ENCODE data around the gene SYCN. TPM values are rescaled to one million over a fixed set of nuclear protein-coding genes. Genes with fewer than 3 reads are reported as not detected.

SYCN gene
- total RNA-seq, 1 donor from 2014 or later = not detected

DNA sequence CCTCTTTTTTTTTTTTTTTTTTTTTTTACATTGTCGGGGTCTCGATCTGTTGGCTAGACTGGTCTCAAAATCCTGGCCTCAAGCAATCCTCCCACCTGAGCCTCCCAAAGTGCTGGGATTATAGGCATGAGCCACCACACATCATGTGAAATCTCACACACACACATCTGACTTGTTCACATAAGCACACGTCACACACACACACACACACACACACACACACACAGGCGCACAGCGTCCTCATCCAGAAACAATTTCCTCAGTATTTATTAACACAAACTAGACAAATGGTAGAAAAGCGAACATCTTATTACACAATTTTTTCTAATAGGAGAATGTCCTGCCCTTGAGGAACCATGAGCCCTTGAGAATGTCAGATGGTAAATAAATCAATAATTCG, 5.1 kb upstream of the SYCN start:
- H3K9me3 Mint-ChIP-seq (ENCODE audit: unreplicated experiment) = no peaks in the 10 kb centered on the region
- no peak for DNase-seq
- H3K4me3 Mint-ChIP-seq (ENCODE audit: unreplicated experiment) = no peak overlapping the region
- H3K36me3 Mint-ChIP-seq (ENCODE audit: unreplicated experiment) = no peaks in the 10 kb centered on the region
- peaks cover 2% of the 10 kb centered on the region for H3K4me1 Mint-ChIP-seq (ENCODE audit: low read depth, unreplicated experiment)
- no peak overlapping the region for H3K27ac Mint-ChIP-seq (ENCODE audit: unreplicated experiment)
- TF ChIP-seq, protein P1, sequence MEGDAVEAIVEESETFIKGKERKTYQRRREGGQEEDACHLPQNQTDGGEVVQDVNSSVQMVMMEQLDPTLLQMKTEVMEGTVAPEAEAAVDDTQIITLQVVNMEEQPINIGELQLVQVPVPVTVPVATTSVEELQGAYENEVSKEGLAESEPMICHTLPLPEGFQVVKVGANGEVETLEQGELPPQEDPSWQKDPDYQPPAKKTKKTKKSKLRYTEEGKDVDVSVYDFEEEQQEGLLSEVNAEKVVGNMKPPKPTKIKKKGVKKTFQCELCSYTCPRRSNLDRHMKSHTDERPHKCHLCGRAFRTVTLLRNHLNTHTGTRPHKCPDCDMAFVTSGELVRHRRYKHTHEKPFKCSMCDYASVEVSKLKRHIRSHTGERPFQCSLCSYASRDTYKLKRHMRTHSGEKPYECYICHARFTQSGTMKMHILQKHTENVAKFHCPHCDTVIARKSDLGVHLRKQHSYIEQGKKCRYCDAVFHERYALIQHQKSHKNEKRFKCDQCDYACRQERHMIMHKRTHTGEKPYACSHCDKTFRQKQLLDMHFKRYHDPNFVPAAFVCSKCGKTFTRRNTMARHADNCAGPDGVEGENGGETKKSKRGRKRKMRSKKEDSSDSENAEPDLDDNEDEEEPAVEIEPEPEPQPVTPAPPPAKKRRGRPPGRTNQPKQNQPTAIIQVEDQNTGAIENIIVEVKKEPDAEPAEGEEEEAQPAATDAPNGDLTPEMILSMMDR (IDR thresholded peaks at IDR 0.05; ENCODE audit: partially characterized antibody, unreplicated experiment) = no peak
- peaks cover 3% of the 10 kb centered on the region for H3K27me3 Mint-ChIP-seq (ENCODE audit: unreplicated experiment)

DNA sequence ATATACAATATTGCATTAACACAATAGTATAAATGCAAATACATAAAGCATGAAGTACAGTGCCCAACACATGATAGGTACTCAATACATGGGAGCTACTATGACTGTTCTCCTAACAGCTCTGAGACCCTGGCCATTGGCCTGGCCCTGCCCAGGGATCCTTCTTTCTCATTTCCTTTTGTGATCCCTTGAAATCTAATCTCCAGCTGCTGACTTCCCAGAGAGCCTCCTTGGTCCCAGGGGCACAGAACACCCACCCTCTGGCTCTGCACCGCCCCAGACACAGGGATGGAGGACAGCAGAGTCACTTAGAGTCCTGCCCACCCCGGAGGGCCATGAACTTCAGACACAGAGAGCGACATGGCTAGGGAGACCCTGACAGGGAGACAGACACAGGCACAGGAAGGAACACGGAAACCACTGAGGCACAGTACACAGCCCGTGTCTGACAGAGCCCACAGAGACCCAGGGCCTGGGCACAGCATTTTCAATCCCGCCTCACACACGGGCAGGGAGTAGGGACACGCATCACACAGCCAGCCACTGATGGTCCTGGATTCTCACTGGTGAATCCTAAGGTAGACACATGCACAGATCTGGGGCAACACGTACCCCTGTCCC, 4.2 kb upstream of the SYCN start:
- H3K9me3 Mint-ChIP-seq (ENCODE audit: unreplicated experiment) = no peaks in the 10 kb centered on the region
- peaks cover 3% of the 10 kb centered on the region for H3K27me3 Mint-ChIP-seq (ENCODE audit: unreplicated experiment)
- H3K4me3 Mint-ChIP-seq (ENCODE audit: unreplicated experiment) = no peak overlapping the region
- peaks cover 2% of the 10 kb centered on the region for H3K4me1 Mint-ChIP-seq (ENCODE audit: low read depth, unreplicated experiment)
- TF ChIP-seq, protein P1 (IDR thresholded peaks at IDR 0.05; ENCODE audit: partially characterized antibody, unreplicated experiment) = no peak
- H3K27ac Mint-ChIP-seq (ENCODE audit: unreplicated experiment) = no peak overlapping the region
- no peaks in the 10 kb centered on the region for H3K36me3 Mint-ChIP-seq (ENCODE audit: unreplicated experiment)
- no peak for DNase-seq

DNA sequence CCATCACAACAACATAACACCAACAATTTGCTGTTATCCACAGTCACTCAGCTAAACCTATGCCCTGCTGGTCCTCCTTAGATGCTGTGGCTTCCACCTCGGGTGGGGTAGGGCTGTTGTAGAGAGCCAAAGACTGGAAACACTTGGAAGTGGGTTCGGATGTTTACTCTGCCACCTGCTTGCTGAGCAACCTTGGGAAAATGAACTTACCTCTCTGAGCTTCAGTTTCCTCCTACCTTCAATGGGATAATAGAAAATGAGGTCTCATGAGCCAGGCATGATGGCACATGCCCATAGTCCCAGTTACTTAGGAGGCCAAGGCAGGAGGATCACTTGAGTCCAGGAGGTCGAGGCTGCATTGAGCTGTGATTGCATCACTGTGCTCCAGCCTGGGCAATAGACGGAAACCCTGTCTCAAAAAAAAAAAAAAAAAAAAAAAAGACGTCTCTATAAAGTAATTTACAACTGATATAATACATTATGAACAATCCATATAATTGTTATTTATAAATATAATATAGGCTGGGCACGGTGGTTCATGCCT, 3.3 kb upstream of the SYCN start:
- H3K4me3 Mint-ChIP-seq (ENCODE audit: unreplicated experiment) = no peak overlapping the region
- TF ChIP-seq, protein P1 (IDR thresholded peaks at IDR 0.05; ENCODE audit: partially characterized antibody, unreplicated experiment) = no peak
- peaks cover 2% of the 10 kb centered on the region for H3K4me1 Mint-ChIP-seq (ENCODE audit: low read depth, unreplicated experiment)

DNA sequence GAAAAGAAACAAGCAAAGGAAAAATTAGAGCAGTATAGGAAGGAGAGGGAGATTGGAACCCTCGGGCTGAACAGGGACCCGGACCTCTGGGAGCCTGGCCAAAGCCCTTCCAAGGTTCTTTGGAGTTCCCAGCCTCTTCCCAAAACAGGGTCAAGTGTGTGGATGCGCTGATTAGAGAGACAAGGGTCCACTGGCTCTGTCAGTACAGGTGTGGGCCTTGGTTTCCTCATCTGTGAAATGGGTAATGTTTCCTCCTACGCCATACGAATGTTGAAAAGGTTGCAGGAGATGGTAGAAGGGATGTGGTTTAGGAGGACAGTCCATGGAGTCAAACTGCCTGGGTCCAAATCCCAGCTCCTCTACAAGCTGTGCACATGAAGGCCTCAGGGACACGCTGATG, 2.1 kb upstream of the SYCN start:
- no peak overlapping the region for H3K27ac Mint-ChIP-seq (ENCODE audit: unreplicated experiment)
- peaks cover 5% of the 10 kb centered on the region for H3K27me3 Mint-ChIP-seq (ENCODE audit: unreplicated experiment)
- peaks cover 7% of the 10 kb centered on the region for H3K4me1 Mint-ChIP-seq (ENCODE audit: low read depth, unreplicated experiment)
- no peak overlapping the region for H3K4me3 Mint-ChIP-seq (ENCODE audit: unreplicated experiment)
- H3K36me3 Mint-ChIP-seq (ENCODE audit: unreplicated experiment) = no peaks in the 10 kb centered on the region
- TF ChIP-seq, protein P1 (IDR thresholded peaks at IDR 0.05; ENCODE audit: partially characterized antibody, unreplicated experiment) = no peak
- H3K9me3 Mint-ChIP-seq (ENCODE audit: unreplicated experiment) = no peaks in the 10 kb centered on the region
- no peak for DNase-seq

More for the DNA sequence above, 3.3 kb upstream of the SYCN start:
- DNase-seq = no peak
- no peak overlapping the region for H3K27ac Mint-ChIP-seq (ENCODE audit: unreplicated experiment)
- H3K9me3 Mint-ChIP-seq (ENCODE audit: unreplicated experiment) = no peaks in the 10 kb centered on the region
- H3K27me3 Mint-ChIP-seq (ENCODE audit: unreplicated experiment) = peaks cover 5% of the 10 kb centered on the region
- H3K36me3 Mint-ChIP-seq (ENCODE audit: unreplicated experiment) = no peaks in the 10 kb centered on the region

DNA sequence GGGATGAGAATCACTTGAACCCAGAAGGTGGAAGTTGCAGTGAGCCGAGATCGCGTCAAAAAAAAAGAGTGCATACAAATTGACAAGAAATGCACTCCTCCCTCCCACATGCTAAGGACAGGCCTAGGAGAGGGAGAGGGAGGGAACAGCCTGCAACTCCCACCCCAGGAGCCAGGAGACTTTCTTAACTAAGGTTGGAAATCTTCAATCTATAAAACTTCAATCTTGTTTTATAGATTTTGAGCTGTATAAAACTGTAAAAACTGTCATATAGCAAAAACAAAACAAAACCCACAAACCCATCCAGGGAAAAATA, 1.3 kb upstream of the SYCN start:
- H3K27ac Mint-ChIP-seq (ENCODE audit: unreplicated experiment) = no peak overlapping the region
- no peaks in the 10 kb centered on the region for H3K9me3 Mint-ChIP-seq (ENCODE audit: unreplicated experiment)
- DNase-seq = no peak
- H3K27me3 Mint-ChIP-seq (ENCODE audit: unreplicated experiment) = peaks cover 5% of the 10 kb centered on the region
- no peak overlapping the region for H3K4me3 Mint-ChIP-seq (ENCODE audit: unreplicated experiment)
- TF ChIP-seq, protein P1 (IDR thresholded peaks at IDR 0.05; ENCODE audit: partially characterized antibody, unreplicated experiment) = no peak
- peaks cover 14% of the 10 kb centered on the region for H3K4me1 Mint-ChIP-seq (ENCODE audit: low read depth, unreplicated experiment)
- no peaks in the 10 kb centered on the region for H3K36me3 Mint-ChIP-seq (ENCODE audit: unreplicated experiment)
